CD4-positive, alpha-beta T cell (primary cell): Measurements from ENCODE around the gene TMEM131L. TPM values are rescaled to one million over a fixed set of nuclear protein-coding genes. Genes with fewer than 3 reads are reported as not detected.

ENCODE experiments used
- ATAC-seq: fragments of 200-7000 bp; cut with Tn5 transposase; one replicate; pipeline ENCODE4 v1.10.0; 2022; ENCODE audit warnings: mild to moderate bottlenecking; ENCODE audit not compliant: poor library complexity
- CTCF ChIA-PET: fragments of 350-600 bp; sonication (Branson Sonifier 250); formaldehyde crosslinking; loops from one replicate; lab custom pipeline; 2021; ENCODE audit warnings: antibody characterized with exemption, inconsistent platforms; lab: Charles Lee
- POLR2A ChIA-PET: fragments of 350-600 bp; sonication (Branson Sonifier 250); formaldehyde crosslinking; loops from one replicate; lab custom pipeline; 2021; ENCODE audit warnings: antibody characterized with exemption, inconsistent platforms; lab: Charles Lee
- DNase-seq, 14 experiments: peaks; one replicate each; pipeline ENCODE4 v3.0.0-alpha.2; 2013 to 2020; ENCODE audit warnings: mixed read lengths in 2 of 14
- H3K27ac ChIP-seq, 2 donors: one replicate each; pipeline versions ENCODE4 v1.5.1 to v1.7.0; 2013; ENCODE audit warnings: low read length in 2 of 2, low read depth in 1 of 2, mild to moderate bottlenecking in 1 of 2
- H3K27me3 ChIP-seq, 2 experiments: 1 replicate in 1 of 2; 2 replicates in 1 of 2; pipeline versions ENCODE4 v1.6.1 to v1.7.0; 2013; ENCODE audit warnings: low read length in 2 of 2, control low read depth in 1 of 2, mild to moderate bottlenecking in 1 of 2, moderate library complexity in 1 of 2; ENCODE audit not compliant: insufficient read depth in 2 of 2, control insufficient read depth in 1 of 2
- H3K36me3 ChIP-seq: one replicate; pipeline ENCODE4 v1.6.1; 2013; ENCODE audit warnings: low read length, control low read depth; ENCODE audit not compliant: insufficient read depth
- H3K4me1 ChIP-seq: one replicate; pipeline ENCODE4 v1.6.1; 2013; ENCODE audit warnings: low read length, control low read depth; ENCODE audit not compliant: insufficient read depth
- H3K4me3 ChIP-seq: one replicate; pipeline ENCODE4 v1.5.1; 2013; ENCODE audit warnings: mild to moderate bottlenecking, low read length, moderate library complexity
- H3K9me3 ChIP-seq, 2 experiments: 1 replicate in 1 of 2; 2 replicates in 1 of 2; pipeline versions ENCODE4 v1.6.1 to v1.7.0; 2013; ENCODE audit warnings: low read length in 2 of 2, mild to moderate bottlenecking in 2 of 2, control low read depth in 1 of 2, moderate library complexity in 1 of 2; ENCODE audit not compliant: control insufficient read depth in 1 of 2, insufficient read depth in 1 of 2
- H3K27ac Mint-ChIP-seq: one replicate; pipeline ENCODE4 v1.8.0; 2020; ENCODE audit warnings: mixed read lengths
- H3K27me3 Mint-ChIP-seq: one replicate; pipeline ENCODE4 v1.8.0; 2021; ENCODE audit warnings: mixed read lengths
- H3K36me3 Mint-ChIP-seq: one replicate; pipeline ENCODE4 v1.8.0; 2021; ENCODE audit warnings: low read depth, mixed read lengths
- H3K4me1 Mint-ChIP-seq: one replicate; pipeline ENCODE4 v1.8.0; 2021; ENCODE audit warnings: low read depth, mixed read lengths
- H3K4me3 Mint-ChIP-seq: one replicate; pipeline ENCODE4 v1.8.0; 2020; ENCODE audit warnings: mild to moderate bottlenecking, mixed read lengths
- H3K9me3 Mint-ChIP-seq: one replicate; pipeline ENCODE4 v1.8.0; 2020; ENCODE audit warnings: mixed read lengths
- intact Hi-C, 2 experiments: fragments of 100-400 bp; cut with DNase I in 1 of 2; cut with micrococcal nuclease in 1 of 2; formaldehyde crosslinking; loops; one replicate each; pipeline versions ENCODE4 v1.15.1 to v1.9.0; 2023 to 2025; cut with DNase I, micrococcal nuclease
- total RNA-seq, 174 experiments: library from RNA in 2 of 174; stranded (reverse) in 2 of 174; gene quantifications; one replicate each; pipeline ENCODE4 v1.2.3 and lab custom pipeline; 2021 to 2026
- TF ChIP-seq, protein P1 (sequence below): fragments of 200-600 bp; IDR thresholded peaks from one replicate; pipeline ENCODE4 v1.8.0; 2022; ENCODE audit warnings: antibody characterized with exemption, mild to moderate bottlenecking

TMEM131L gene
- total RNA-seq, 2 experiments from 2014 or later = 101 to 106 TPM

DNA sequence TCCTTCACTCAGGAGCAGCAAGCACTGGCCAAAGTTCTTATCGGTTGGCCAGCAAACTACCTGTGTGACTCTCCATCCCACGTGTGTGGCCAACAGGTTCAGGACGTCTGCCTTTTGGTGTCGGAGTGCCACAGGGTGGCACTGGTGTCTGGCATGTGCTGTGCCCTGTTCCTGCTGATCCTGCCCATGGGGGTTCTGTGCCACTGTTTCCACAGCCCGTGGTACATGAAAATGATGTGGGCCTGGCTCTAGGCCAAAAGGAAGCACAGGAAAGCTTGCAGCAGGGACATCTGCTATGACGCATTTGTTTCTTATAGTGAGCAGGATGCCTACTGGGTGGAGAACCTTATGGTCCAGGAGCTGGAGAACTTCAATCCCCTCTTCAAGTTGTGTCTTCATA lies 213.3 kb downstream of the TMEM131L start:
- TF ChIP-seq, protein P1, sequence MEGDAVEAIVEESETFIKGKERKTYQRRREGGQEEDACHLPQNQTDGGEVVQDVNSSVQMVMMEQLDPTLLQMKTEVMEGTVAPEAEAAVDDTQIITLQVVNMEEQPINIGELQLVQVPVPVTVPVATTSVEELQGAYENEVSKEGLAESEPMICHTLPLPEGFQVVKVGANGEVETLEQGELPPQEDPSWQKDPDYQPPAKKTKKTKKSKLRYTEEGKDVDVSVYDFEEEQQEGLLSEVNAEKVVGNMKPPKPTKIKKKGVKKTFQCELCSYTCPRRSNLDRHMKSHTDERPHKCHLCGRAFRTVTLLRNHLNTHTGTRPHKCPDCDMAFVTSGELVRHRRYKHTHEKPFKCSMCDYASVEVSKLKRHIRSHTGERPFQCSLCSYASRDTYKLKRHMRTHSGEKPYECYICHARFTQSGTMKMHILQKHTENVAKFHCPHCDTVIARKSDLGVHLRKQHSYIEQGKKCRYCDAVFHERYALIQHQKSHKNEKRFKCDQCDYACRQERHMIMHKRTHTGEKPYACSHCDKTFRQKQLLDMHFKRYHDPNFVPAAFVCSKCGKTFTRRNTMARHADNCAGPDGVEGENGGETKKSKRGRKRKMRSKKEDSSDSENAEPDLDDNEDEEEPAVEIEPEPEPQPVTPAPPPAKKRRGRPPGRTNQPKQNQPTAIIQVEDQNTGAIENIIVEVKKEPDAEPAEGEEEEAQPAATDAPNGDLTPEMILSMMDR = no peak
- no peak overlapping the region for H3K4me3 ChIP-seq
- no peaks in the 10 kb centered on the region for H3K36me3 Mint-ChIP-seq
- ATAC-seq (no peak), DNase-seq (peak in 1 of 14 experiments; percentile 33)
- ChIA-PET CTCF (no interaction called here), POLR2A (no interaction called here)
- H3K27ac ChIP-seq = no peak overlapping the region
- peaks cover 6 to 8% of the 10 kb centered on the region in 2 experiments for H3K27me3 ChIP-seq
- no peaks in the 10 kb centered on the region for H3K36me3 ChIP-seq
- intact Hi-C loops = no loop called here
- H3K9me3 Mint-ChIP-seq = peaks cover 9% of the 10 kb centered on the region
- no peak overlapping the region for H3K27ac Mint-ChIP-seq
- peaks cover 8% of the 10 kb centered on the region for H3K4me1 Mint-ChIP-seq
- H3K4me3 Mint-ChIP-seq = no peak overlapping the region
- H3K4me1 ChIP-seq = peaks cover 11% of the 10 kb centered on the region
- peaks cover 20% of the 10 kb centered on the region for H3K27me3 Mint-ChIP-seq
- peaks cover 5 to 22% of the 10 kb centered on the region in 2 experiments for H3K9me3 ChIP-seq

DNA sequence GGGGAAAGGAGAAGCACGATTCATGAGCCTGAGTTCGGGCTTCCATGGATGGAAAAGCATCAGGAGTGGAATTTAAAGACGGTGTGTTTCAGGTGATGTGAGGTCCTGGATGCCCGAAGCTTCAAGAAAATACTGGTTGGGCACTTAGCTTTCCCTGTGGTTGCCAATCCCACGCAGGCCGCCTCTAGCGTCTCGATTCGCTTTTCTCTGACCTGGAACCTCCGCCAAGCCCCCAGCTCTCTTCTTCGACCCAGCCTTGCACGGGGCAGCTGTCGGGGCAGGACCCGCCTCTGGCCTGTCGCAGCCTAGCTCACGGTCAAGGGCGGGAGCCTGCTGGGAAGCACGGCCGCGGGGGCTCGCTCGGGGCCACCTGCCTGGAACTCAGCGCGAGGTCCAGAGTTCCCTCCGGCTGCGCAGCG lies 217.6 kb downstream of the TMEM131L start:
- TF ChIP-seq, protein P1 = no peak
- Mint-ChIP-seq H3K9me3 (peaks cover 8% of the 10 kb centered on the region), H3K27me3 (peaks cover 31% of the 10 kb centered on the region), H3K36me3 (peaks cover 27% of the 10 kb centered on the region), H3K4me1 (peaks cover 17% of the 10 kb centered on the region), H3K27ac (no peak overlapping the region), H3K4me3 (peak overlapping the region; percentile 88)
- ATAC-seq (no peak), DNase-seq (no peak)
- POLR2A ChIA-PET = no interaction called here
- CTCF ChIA-PET = interaction anchor here (1.5 kb wide), 1 partner anchor 37 kb away, joined by 3 read pairs; no protein-coding TSS in a partner anchor
- Histone ChIP-seq H3K4me1 (peaks cover 17% of the 10 kb centered on the region), H3K36me3 (no peaks in the 10 kb centered on the region), H3K27me3 (peaks cover 8 to 12% of the 10 kb centered on the region in 2 experiments), H3K4me3 (peak overlapping the region; percentile 69), H3K9me3 (peaks cover 7 to 14% of the 10 kb centered on the region in 2 experiments), H3K27ac (no peak overlapping the region)
- intact Hi-C loops = no loop called here

DNA sequence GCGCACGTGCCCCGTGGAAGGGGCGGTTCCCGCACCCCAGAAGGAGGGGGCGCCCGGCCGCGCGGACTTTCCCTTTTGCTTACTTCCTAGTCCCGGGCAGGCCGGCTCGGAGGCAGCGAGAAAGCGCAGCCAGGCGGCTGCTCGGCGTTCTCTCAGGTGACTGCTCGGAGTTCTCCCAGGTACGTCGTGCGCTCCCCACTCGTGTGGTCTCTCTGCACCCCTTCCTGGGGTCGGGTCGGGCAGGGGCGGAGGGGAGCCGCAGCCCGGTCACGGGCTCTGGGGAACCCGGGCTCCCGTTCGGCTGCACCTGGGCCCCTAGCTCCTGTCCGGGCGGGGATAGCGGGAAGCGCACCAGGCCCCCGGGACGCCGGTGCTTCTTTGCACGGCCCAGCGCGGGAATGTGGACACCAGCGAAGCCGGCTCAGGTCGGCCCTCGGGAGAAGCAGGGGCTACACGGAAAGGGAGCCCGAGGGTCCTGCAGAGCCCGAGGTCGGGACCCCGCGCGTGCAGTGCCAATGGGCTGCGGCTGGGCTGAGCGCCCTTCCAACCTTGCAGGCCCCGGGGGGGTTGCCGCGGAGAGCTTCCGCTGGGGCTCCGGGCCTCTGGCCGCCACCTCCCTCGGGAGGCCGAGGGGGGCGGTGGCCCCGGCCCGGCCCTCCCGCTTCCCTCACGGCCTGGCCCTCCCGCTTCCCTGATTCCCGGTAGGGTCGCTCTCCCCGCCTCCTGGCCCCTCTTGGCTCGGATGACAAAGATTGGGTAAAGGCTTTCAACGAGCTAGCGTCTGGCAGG lies 218.2 kb downstream of the TMEM131L start, which contains the start of gene TLR2:
Gene TLR2 (plus strand): TSS at position 99 of the 789 bp plus-strand sequence. CDS start 18,628 bp downstream, outside the sequence.
- H3K27ac ChIP-seq = no peak within 1 kb of the TSS
- Mint-ChIP-seq H3K27me3 (peaks cover 27% of the 10 kb centered on the region), H3K4me1 (peaks cover 17% of the 10 kb centered on the region)

More for the DNA sequence above, 218.2 kb downstream of the TMEM131L start, which contains the start of gene TLR2:
- H3K36me3 ChIP-seq = no peaks in the 10 kb centered on the region
- peaks cover 17% of the 10 kb centered on the region for H3K4me1 ChIP-seq
- TF ChIP-seq, protein P1 = peak; percentile 9
- Mint-ChIP-seq H3K27ac (no peak within 1 kb of the TSS), H3K9me3 (peaks cover 9% of the 10 kb centered on the region), H3K4me3 (peak within 1 kb of the TSS; percentile 89), H3K36me3 (peaks cover 33% of the 10 kb centered on the region)
- POLR2A ChIA-PET = interaction anchor here (1.2 kb wide), 1 partner anchor 217 kb away, joined by 3 read pairs; no protein-coding TSS in a partner anchor
- peak within 1 kb of the TSS; percentile 69 for H3K4me3 ChIP-seq
- peaks cover 7 to 16% of the 10 kb centered on the region in 2 experiments for H3K9me3 ChIP-seq
- ATAC-seq (peak; percentile 88), DNase-seq (peak; percentile 33 to 86 (median 53))
- peaks cover 8 to 12% of the 10 kb centered on the region in 2 experiments for H3K27me3 ChIP-seq
- CTCF ChIA-PET = interaction anchor here (1.5 kb wide), 1 partner anchor 38 kb away, joined by 3 read pairs; no protein-coding TSS in a partner anchor
- intact Hi-C loops = no loop called here
